Effector memory CD4-positive, alpha-beta T cell (primary cell): Measurements from ENCODE around the gene CDC73.

Experiments
- DNase-seq, 3 donors: peaks; one replicate each; pipeline ENCODE4 v3.0.0-alpha.2; 2020
- H3K27ac ChIP-seq: 2 replicates; pipeline ENCODE4 v1.7.0; 2013; ENCODE audit warnings: mild to moderate bottlenecking, low read length, moderate library complexity; ENCODE audit not compliant: insufficient read depth, poor library complexity, severe bottlenecking
- H3K27me3 ChIP-seq: replicated peaks from 2 replicates; pipeline ENCODE4 v1.7.0; 2013; ENCODE audit warnings: mild to moderate bottlenecking, low read length; ENCODE audit not compliant: insufficient read depth, control insufficient read depth, poor library complexity, severe bottlenecking
- H3K36me3 ChIP-seq: 2 replicates; pipeline ENCODE4 v1.7.0; 2013; ENCODE audit warnings: mild to moderate bottlenecking, low read length, moderate library complexity; ENCODE audit not compliant: control insufficient read depth, insufficient read depth
- H3K4me1 ChIP-seq: 2 replicates; pipeline ENCODE4 v1.7.0; 2013; ENCODE audit warnings: low read length, mild to moderate bottlenecking; ENCODE audit not compliant: control insufficient read depth, insufficient read depth, poor library complexity, severe bottlenecking
- H3K4me3 ChIP-seq: 2 replicates; pipeline ENCODE4 v1.7.0; 2013; ENCODE audit warnings: low read length, low read depth, mild to moderate bottlenecking; ENCODE audit not compliant: insufficient read depth, poor library complexity, severe bottlenecking
- H3K9me3 ChIP-seq: 2 replicates; pipeline ENCODE4 v1.7.0; 2013; ENCODE audit warnings: mild to moderate bottlenecking, low read length, moderate library complexity; ENCODE audit not compliant: control insufficient read depth

Gene CDC73

GRCh38 chr1:193125369-193125768 lies 3.5 kb downstream of the CDC73 start:
- H3K9me3 ChIP-seq = no peaks in the 10 kb centered on the region
- peaks cover 18% of the 10 kb centered on the region for H3K36me3 ChIP-seq
- no peak overlapping the region for H3K4me3 ChIP-seq
- DNase-seq = no peak
- peaks cover 11% of the 10 kb centered on the region for H3K4me1 ChIP-seq
- H3K27ac ChIP-seq = no peak overlapping the region
- H3K27me3 ChIP-seq = no peaks in the 10 kb centered on the region

- DNase-seq = no peak
- H3K27me3 ChIP-seq = no peaks in the 10 kb centered on the region
- no peaks in the 10 kb centered on the region for H3K9me3 ChIP-seq
- no peak overlapping the region for H3K27ac ChIP-seq
- peaks cover 3% of the 10 kb centered on the region for H3K4me1 ChIP-seq
- H3K4me3 ChIP-seq = no peak overlapping the region
- peaks cover 37% of the 10 kb centered on the region for H3K36me3 ChIP-seq
Observed at GRCh38 chr1:193131266-193131860, 9.5 kb downstream of the CDC73 start.

- Histone ChIP-seq H3K9me3 (no peaks in the 10 kb centered on the region), H3K36me3 (peaks cover 51% of the 10 kb centered on the region), H3K27ac (no peak overlapping the region), H3K27me3 (no peaks in the 10 kb centered on the region), H3K4me3 (no peak overlapping the region), H3K4me1 (no peaks in the 10 kb centered on the region)
- DNase-seq = no peak
Observed at GRCh38 chr1:193140254-193140653, 18.4 kb downstream of the CDC73 start.

GRCh38 chr1:193141804-193142203 lies 20.0 kb downstream of the CDC73 start:
- no peak overlapping the region for H3K27ac ChIP-seq
- no peak overlapping the region for H3K4me3 ChIP-seq
- H3K36me3 ChIP-seq = peaks cover 48% of the 10 kb centered on the region
- H3K27me3 ChIP-seq = no peaks in the 10 kb centered on the region
- no peaks in the 10 kb centered on the region for H3K9me3 ChIP-seq
- DNase-seq = no peak
- H3K4me1 ChIP-seq = no peaks in the 10 kb centered on the region

- peaks cover 47% of the 10 kb centered on the region for H3K36me3 ChIP-seq
- no peak overlapping the region for H3K27ac ChIP-seq
- no peaks in the 10 kb centered on the region for H3K9me3 ChIP-seq
- H3K27me3 ChIP-seq = no peaks in the 10 kb centered on the region
- H3K4me3 ChIP-seq = no peak overlapping the region
- DNase-seq = no peak
- no peaks in the 10 kb centered on the region for H3K4me1 ChIP-seq
Observed at GRCh38 chr1:193142409-193142808, 20.6 kb downstream of the CDC73 start.

- Histone ChIP-seq H3K9me3 (no peaks in the 10 kb centered on the region), H3K27me3 (no peaks in the 10 kb centered on the region), H3K4me1 (no peaks in the 10 kb centered on the region), H3K27ac (no peak overlapping the region), H3K4me3 (no peak overlapping the region), H3K36me3 (peaks cover 49% of the 10 kb centered on the region)
- no peak for DNase-seq
Observed at GRCh38 chr1:193143285-193143684, 21.5 kb downstream of the CDC73 start.

GRCh38 chr1:193144361-193144938 lies 22.6 kb downstream of the CDC73 start:
- Histone ChIP-seq H3K27me3 (no peaks in the 10 kb centered on the region), H3K4me3 (no peak overlapping the region), H3K36me3 (peaks cover 52% of the 10 kb centered on the region), H3K27ac (no peak overlapping the region), H3K9me3 (no peaks in the 10 kb centered on the region), H3K4me1 (no peaks in the 10 kb centered on the region)
- no peak for DNase-seq

GRCh38 chr1:193144999-193145398 lies 23.2 kb downstream of the CDC73 start:
- H3K27me3 ChIP-seq = no peaks in the 10 kb centered on the region
- H3K36me3 ChIP-seq = peaks cover 51% of the 10 kb centered on the region
- H3K9me3 ChIP-seq = no peaks in the 10 kb centered on the region
- H3K4me3 ChIP-seq = no peak overlapping the region
- no peak overlapping the region for H3K27ac ChIP-seq
- DNase-seq = no peak
- no peaks in the 10 kb centered on the region for H3K4me1 ChIP-seq

GRCh38 chr1:193156117-193156821 lies 34.4 kb downstream of the CDC73 start:
- Histone ChIP-seq H3K36me3 (peaks cover 20% of the 10 kb centered on the region), H3K4me1 (no peaks in the 10 kb centered on the region), H3K9me3 (no peaks in the 10 kb centered on the region), H3K4me3 (no peak overlapping the region), H3K27me3 (no peaks in the 10 kb centered on the region), H3K27ac (no peak overlapping the region)
- no peak for DNase-seq

GRCh38 chr1:193156822-193157142 lies 35.0 kb downstream of the CDC73 start:
- no peaks in the 10 kb centered on the region for H3K27me3 ChIP-seq
- H3K9me3 ChIP-seq = no peaks in the 10 kb centered on the region
- H3K27ac ChIP-seq = no peak overlapping the region
- H3K4me1 ChIP-seq = no peaks in the 10 kb centered on the region
- H3K36me3 ChIP-seq = peaks cover 17% of the 10 kb centered on the region
- H3K4me3 ChIP-seq = no peak overlapping the region
- DNase-seq = no peak
